Breast epithelium (tissue), 4 donors: ENCODE results near the gene ENPP6. TPM values are rescaled to one million over a fixed set of nuclear protein-coding genes. Genes with fewer than 3 reads are reported as not detected.

Source experiments
- DNase-seq, 2 donors: peaks; one replicate each; pipeline ENCODE4 v3.0.0-alpha.2; 2019; ENCODE audit warnings: low spot score in 2 of 2
- H3K27ac ChIP-seq, 2 donors: fragments of 200-600 bp; sonication (generic) in 1 of 2; one replicate each; pipeline ENCODE4 v1.5.1; 2016 to 2019; ENCODE audit warnings: mild to moderate bottlenecking in 1 of 2
- H3K27me3 ChIP-seq, 2 donors: fragments of 200-600 bp; sonication (generic) in 1 of 2; one replicate each; pipeline versions ENCODE4 v1.5.1 to v1.6.0; 2017 to 2019; ENCODE audit warnings: control low read depth in 1 of 2, mild to moderate bottlenecking in 1 of 2
- H3K36me3 ChIP-seq: fragments of 200-600 bp; one replicate; pipeline ENCODE4 v1.5.1; 2019
- H3K4me1 ChIP-seq, 2 donors: fragments of 200-600 bp; sonication (generic); one replicate each; pipeline ENCODE4 v1.5.1; 2016 to 2019; ENCODE audit warnings: control low read depth in 1 of 2
- H3K4me3 ChIP-seq, 3 donors: fragments of 200-600 bp; sonication (generic); 1 replicate in 2 of 3; 2 replicates in 1 of 3; pipeline ENCODE4 v1.5.1; 2016 to 2019; ENCODE audit warnings: mild to moderate bottlenecking in 3 of 3, moderate library complexity in 2 of 3
- H3K9me3 ChIP-seq, 2 donors: fragments of 200-600 bp; sonication (generic) in 1 of 2; one replicate each; pipeline ENCODE4 v1.5.1; 2016 to 2019; ENCODE audit warnings: control low read depth in 1 of 2
- CTCF ChIP-seq, 3 donors: fragments of 450-650 bp; IDR thresholded peaks; one replicate each; pipeline ENCODE4 v1.5.1; 2016 to 2017; ENCODE audit warnings: antibody characterized with exemption in 3 of 3, mild to moderate bottlenecking in 3 of 3, moderate library complexity in 3 of 3
- POLR2A ChIP-seq: fragments of 450-650 bp; IDR thresholded peaks from one replicate; pipeline ENCODE4 v1.6.1; 2016; ENCODE audit warnings: antibody characterized with exemption, mild to moderate bottlenecking, moderate library complexity
- POLR2AphosphoS5 ChIP-seq, 3 donors: sonication (generic); formaldehyde crosslinking; IDR thresholded peaks; one replicate each; pipeline ENCODE4 v1.6.1; 2017; ENCODE audit warnings: antibody characterized with exemption in 3 of 3
- intact Hi-C: fragments of 100-400 bp; cut with DNase I; formaldehyde crosslinking; loops from one replicate; pipeline ENCODE4 v1.15.1; 2023; ENCODE audit warnings: low total_unique reads
- total RNA-seq, 3 donors: library from RNA; depleted of rRNA; stranded (reverse); fragments of >200 nt; gene quantifications; one replicate each; pipeline ENCODE4 v1.1.0, GENCODE V29; 2016

Gene ENPP6
- total RNA-seq, 3 donors from 2014 or later = 0.16 to 0.59 (median 0.33) TPM

GRCh38 chr4:184064877-184065276 lies 152.8 kb downstream of the ENPP6 start:
- Histone ChIP-seq H3K27me3 (no peaks in the 10 kb centered on the region), H3K36me3 (no peaks in the 10 kb centered on the region), H3K27ac (no peak overlapping the region), H3K9me3 (no peaks in the 10 kb centered on the region), H3K4me1 (no peaks in the 10 kb centered on the region), H3K4me3 (no peak overlapping the region)
- DNase-seq = no peak
- TF ChIP-seq CTCF (IDR thresholded peaks at IDR 0.05) (no peak), POLR2AphosphoS5 (IDR thresholded peaks at IDR 0.05) (no peak), POLR2A (no peak)
- intact Hi-C loops = loop anchor here (5.0 kb wide), 1 partner anchor 493 kb away; no protein-coding TSS in a partner anchor

GRCh38 chr4:184062769-184063168 lies 154.9 kb downstream of the ENPP6 start:
- Histone ChIP-seq H3K4me3 (no peak overlapping the region), H3K27me3 (no peaks in the 10 kb centered on the region), H3K27ac (no peak overlapping the region), H3K9me3 (no peaks in the 10 kb centered on the region), H3K36me3 (no peaks in the 10 kb centered on the region), H3K4me1 (no peaks in the 10 kb centered on the region)
- intact Hi-C loops = loop anchor here (5.0 kb wide), 1 partner anchor 490 kb away; no protein-coding TSS in a partner anchor
- no peak for DNase-seq
- TF ChIP-seq CTCF (IDR thresholded peaks at IDR 0.05) (no peak), POLR2A (no peak), POLR2AphosphoS5 (IDR thresholded peaks at IDR 0.05) (no peak)

GRCh38 chr4:184061582-184061981 lies 156.1 kb downstream of the ENPP6 start:
- intact Hi-C loops = loop anchor here (5.0 kb wide), 1 partner anchor 489 kb away; no protein-coding TSS in a partner anchor
- H3K4me1 ChIP-seq = no peaks in the 10 kb centered on the region
- H3K9me3 ChIP-seq = no peaks in the 10 kb centered on the region
- H3K27ac ChIP-seq = no peak overlapping the region
- no peak for DNase-seq
- TF ChIP-seq POLR2AphosphoS5 (IDR thresholded peaks at IDR 0.05) (no peak), POLR2A (no peak), CTCF (IDR thresholded peaks at IDR 0.05) (no peak)
- H3K4me3 ChIP-seq = no peak overlapping the region
- H3K36me3 ChIP-seq = no peaks in the 10 kb centered on the region
- H3K27me3 ChIP-seq = no peaks in the 10 kb centered on the region

GRCh38 chr4:184059099-184059498 lies 158.6 kb downstream of the ENPP6 start:
- H3K4me3 ChIP-seq = no peak overlapping the region
- intact Hi-C loops = no loop called here
- no peaks in the 10 kb centered on the region for H3K36me3 ChIP-seq
- TF ChIP-seq POLR2A (no peak), POLR2AphosphoS5 (IDR thresholded peaks at IDR 0.05) (no peak), CTCF (IDR thresholded peaks at IDR 0.05) (no peak)
- no peaks in the 10 kb centered on the region for H3K9me3 ChIP-seq
- H3K4me1 ChIP-seq = no peaks in the 10 kb centered on the region
- H3K27ac ChIP-seq = no peak overlapping the region
- H3K27me3 ChIP-seq = no peaks in the 10 kb centered on the region
- DNase-seq = no peak

GRCh38 chr4:184058026-184058425 lies 159.6 kb downstream of the ENPP6 start:
- intact Hi-C loops = no loop called here

More at GRCh38 chr4:184058026-184058425, 159.6 kb downstream of the ENPP6 start:
- no peak for DNase-seq
- TF ChIP-seq CTCF (IDR thresholded peaks at IDR 0.05) = no peak
- H3K27me3 ChIP-seq = no peaks in the 10 kb centered on the region
- no peaks in the 10 kb centered on the region for H3K9me3 ChIP-seq
- no peak overlapping the region for H3K4me3 ChIP-seq
- H3K36me3 ChIP-seq = no peaks in the 10 kb centered on the region
- no peak overlapping the region for H3K27ac ChIP-seq
- no peaks in the 10 kb centered on the region for H3K4me1 ChIP-seq
